SU-DHL-6 (cell line): ENCODE results near the gene CD72.
A peak's percentile ranks its signal among the peaks of the same experiment; 100 is the strongest.

Experiments used
- H2AFZ ChIP-seq: fragments of 200-600 bp; sonication (generic); 2 replicates; pipeline ENCODE4 v1.6.1; 2014; ENCODE audit warnings: low read depth, mild to moderate bottlenecking, moderate library complexity, mixed read lengths, antibody characterized with exemption, low read length; ENCODE audit not compliant: severe bottlenecking
- H3F3A ChIP-seq: fragments of 200-600 bp; shearing (Covaris generic); 2 replicates; pipeline ENCODE4 v1.6.0; 2016; ENCODE audit warnings: antibody characterized with exemption, mild to moderate bottlenecking; ENCODE audit not compliant: insufficient read depth
- H3K27ac ChIP-seq: fragments of 200-600 bp; sonication (generic); 2 replicates; pipeline ENCODE4 v1.5.1; 2016; ENCODE audit warnings: low read depth, mild to moderate bottlenecking, low read length, moderate library complexity, mixed read lengths
- H3K27me3 ChIP-seq: fragments of 200-600 bp; sonication (generic), shearing (Covaris generic); 2 replicates; pipeline ENCODE4 v1.6.0; 2014; ENCODE audit warnings: mild to moderate bottlenecking, low read length
- H3K36me3 ChIP-seq: fragments of 200-600 bp; sonication (generic); 2 replicates; pipeline ENCODE4 v1.6.1; 2014; ENCODE audit warnings: mild to moderate bottlenecking, low read length, mixed read lengths
- H3K4me2 ChIP-seq: fragments of 300-600, 200-600 bp; shearing (Covaris generic), sonication (generic); 2 replicates; pipeline ENCODE4 v1.6.0; 2014; ENCODE audit warnings: low read length, low read depth, mild to moderate bottlenecking; ENCODE audit not compliant: poor library complexity, severe bottlenecking
- H3K4me3 ChIP-seq: fragments of 200-600 bp; sonication (generic); 2 replicates; pipeline ENCODE4 v1.5.1; 2014; ENCODE audit warnings: antibody characterized with exemption, low read length, mild to moderate bottlenecking, mixed read lengths; ENCODE audit not compliant: insufficient read depth, poor library complexity, severe bottlenecking
- H3K79me2 ChIP-seq: fragments of 200-600 bp; sonication (generic); 2 replicates; pipeline ENCODE4 v1.6.1; 2014; ENCODE audit warnings: mild to moderate bottlenecking, low read length, moderate library complexity; ENCODE audit not compliant: insufficient read depth
- H3K9ac ChIP-seq: fragments of 200-600 bp; sonication (generic); 2 replicates; pipeline ENCODE4 v1.7.0; 2014; ENCODE audit warnings: mild to moderate bottlenecking, low read length
- H3K9me2 ChIP-seq: fragments of 200-600 bp; sonication (generic); replicated peaks from 2 replicates; pipeline ENCODE4 v1.6.1; 2014; ENCODE audit warnings: low read length; ENCODE audit not compliant: insufficient read depth
- H3K9me3 ChIP-seq: fragments of 200-600 bp; sonication (generic); 2 replicates; pipeline ENCODE4 v1.6.1; 2014; ENCODE audit warnings: low read length, mixed read lengths; ENCODE audit not compliant: insufficient read depth
- H4K20me1 ChIP-seq: fragments of 200-600 bp; sonication (generic); 2 replicates; pipeline ENCODE4 v1.6.1; 2014; ENCODE audit warnings: low read depth, mild to moderate bottlenecking, antibody characterized with exemption, low read length, moderate library complexity, mixed read lengths
- EZH2phosphoT487 ChIP-seq: fragments of 200-600 bp; sonication (generic), shearing (Covaris generic); conservative IDR thresholded peaks from 2 replicates; pipeline ENCODE4 v1.6.1; 2018; ENCODE audit warnings: mild to moderate bottlenecking, antibody characterized with exemption, low read length, moderate library complexity, mixed read lengths
- TF ChIP-seq, protein P1 (sequence below): fragments of 200-600 bp; sonication (generic); IDR thresholded peaks from one replicate; pipeline ENCODE4 v1.5.1; 2017; ENCODE audit warnings: antibody characterized with exemption, mild to moderate bottlenecking, low read length, moderate library complexity; ENCODE audit not compliant: insufficient read depth, poor library complexity, severe bottlenecking

Gene CD72

GRCh38 chr9:35661756-35662350 lies 43.6 kb upstream of the CD72 start:
- Histone ChIP-seq H3K4me3 (no peak overlapping the region), H3K79me2 (peaks cover 14% of the 10 kb centered on the region; the same call in 1 of the 2 replicates), H3K9me3 (no peaks in the 10 kb centered on the region), H3K27ac (peak overlapping the region; percentile 13; the same call in 1 of the 2 replicates), H3K36me3 (no peaks in the 10 kb centered on the region), H2AFZ (no peak overlapping the region), H3K9me2 (no peaks in the 10 kb centered on the region), H3F3A (peaks cover 66% of the 10 kb centered on the region), H3K9ac (no peak overlapping the region), H3K4me2 (no peak overlapping the region), H4K20me1 (no peaks in the 10 kb centered on the region), H3K27me3 (no peaks in the 10 kb centered on the region)
- no peak for TF ChIP-seq EZH2phosphoT487
- TF ChIP-seq, protein P1, sequence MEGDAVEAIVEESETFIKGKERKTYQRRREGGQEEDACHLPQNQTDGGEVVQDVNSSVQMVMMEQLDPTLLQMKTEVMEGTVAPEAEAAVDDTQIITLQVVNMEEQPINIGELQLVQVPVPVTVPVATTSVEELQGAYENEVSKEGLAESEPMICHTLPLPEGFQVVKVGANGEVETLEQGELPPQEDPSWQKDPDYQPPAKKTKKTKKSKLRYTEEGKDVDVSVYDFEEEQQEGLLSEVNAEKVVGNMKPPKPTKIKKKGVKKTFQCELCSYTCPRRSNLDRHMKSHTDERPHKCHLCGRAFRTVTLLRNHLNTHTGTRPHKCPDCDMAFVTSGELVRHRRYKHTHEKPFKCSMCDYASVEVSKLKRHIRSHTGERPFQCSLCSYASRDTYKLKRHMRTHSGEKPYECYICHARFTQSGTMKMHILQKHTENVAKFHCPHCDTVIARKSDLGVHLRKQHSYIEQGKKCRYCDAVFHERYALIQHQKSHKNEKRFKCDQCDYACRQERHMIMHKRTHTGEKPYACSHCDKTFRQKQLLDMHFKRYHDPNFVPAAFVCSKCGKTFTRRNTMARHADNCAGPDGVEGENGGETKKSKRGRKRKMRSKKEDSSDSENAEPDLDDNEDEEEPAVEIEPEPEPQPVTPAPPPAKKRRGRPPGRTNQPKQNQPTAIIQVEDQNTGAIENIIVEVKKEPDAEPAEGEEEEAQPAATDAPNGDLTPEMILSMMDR: no peak

DNA sequence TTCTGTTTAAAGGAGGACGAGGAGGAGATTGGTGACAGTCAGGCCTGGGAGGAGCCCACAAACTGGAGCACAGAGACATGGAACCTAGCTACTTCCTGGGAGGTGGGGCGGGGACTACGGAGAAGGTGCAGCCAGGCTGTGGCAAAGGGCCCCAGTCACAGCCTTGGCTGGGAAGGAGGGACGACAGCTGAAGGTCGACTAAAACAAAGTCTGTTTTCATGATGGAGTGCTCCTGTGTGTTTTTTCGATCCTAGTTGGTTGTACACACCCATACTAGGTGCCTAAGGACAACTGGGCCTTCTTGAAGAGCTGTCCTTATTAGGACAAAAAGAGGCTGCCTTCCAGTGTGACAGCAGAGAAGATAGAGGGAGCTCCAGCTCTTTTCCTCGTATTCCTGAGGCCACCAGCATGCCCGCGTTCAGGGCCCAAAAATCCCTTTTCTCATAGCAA lies 42.8 kb upstream of the CD72 start:
- Histone ChIP-seq H3K4me2 (no peak overlapping the region), H3K9me3 (no peaks in the 10 kb centered on the region), H3K79me2 (peaks cover 14% of the 10 kb centered on the region; the same call in 1 of the 2 replicates), H3K9me2 (no peaks in the 10 kb centered on the region), H3F3A (peaks cover 64% of the 10 kb centered on the region), H2AFZ (no peak overlapping the region), H3K4me3 (no peak overlapping the region), H3K36me3 (no peaks in the 10 kb centered on the region), H3K27me3 (no peaks in the 10 kb centered on the region), H3K9ac (no peak overlapping the region), H3K27ac (no peak overlapping the region), H4K20me1 (no peaks in the 10 kb centered on the region)
- TF ChIP-seq, protein P1: no peak
- TF ChIP-seq EZH2phosphoT487: no peak

DNA sequence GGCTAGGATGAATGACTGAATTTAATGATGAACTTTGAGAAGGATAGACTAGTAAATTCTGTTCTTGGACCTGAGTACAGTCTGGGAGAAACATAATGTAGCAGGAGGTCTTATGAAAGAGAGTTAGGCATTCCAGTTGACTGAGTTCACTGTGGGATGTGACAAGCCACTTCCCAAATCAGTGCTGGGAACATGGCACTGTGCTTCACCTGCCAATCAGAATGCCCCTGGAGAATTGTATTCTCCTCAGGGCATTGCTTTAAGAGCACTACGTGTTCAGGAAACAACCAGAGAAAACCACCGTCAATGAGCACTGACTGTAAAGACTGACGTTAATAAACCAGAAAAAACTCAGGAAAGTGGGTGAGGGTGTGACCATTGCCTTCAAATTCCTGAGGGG lies 41.1 kb upstream of the CD72 start:
- peak overlapping the region; percentile 63 for H3K4me3 ChIP-seq
- no peaks in the 10 kb centered on the region for H3K9me2 ChIP-seq
- H3K36me3 ChIP-seq: no peaks in the 10 kb centered on the region
- no peak overlapping the region for H2AFZ ChIP-seq
- no peaks in the 10 kb centered on the region for H3K27me3 ChIP-seq
- TF ChIP-seq, protein P1: no peak
- no peak for TF ChIP-seq EZH2phosphoT487
- H3F3A ChIP-seq: peaks cover 51% of the 10 kb centered on the region
- peak overlapping the region; percentile 65 for H3K9ac ChIP-seq
- no peaks in the 10 kb centered on the region for H3K9me3 ChIP-seq
- H4K20me1 ChIP-seq: no peaks in the 10 kb centered on the region
- peak overlapping the region; percentile 67 for H3K4me2 ChIP-seq
- H3K79me2 ChIP-seq: peaks cover 14% of the 10 kb centered on the region; the same call in 1 of the 2 replicates
- H3K27ac ChIP-seq: peak overlapping the region; percentile 83
